Neural progenitor cell (in vitro differentiated cells): ENCODE results near the gene MYO5A. TPM values are rescaled to one million over a fixed set of nuclear protein-coding genes. Genes with fewer than 3 reads are reported as not detected.

Source experiments
- DNase-seq: peaks from one replicate; pipeline ENCODE4 v3.0.0-alpha.2; 2016; ENCODE audit warnings: low spot score
- H2AFZ ChIP-seq: fragments of 200-600 bp; sonication (generic); replicated peaks from 2 replicates; pipeline ENCODE4 v1.6.1; 2016; ENCODE audit warnings: antibody characterized with exemption
- H3F3A ChIP-seq: fragments of 200-600 bp; sonication (generic); 2 replicates; pipeline ENCODE4 v1.6.1; 2016; ENCODE audit warnings: antibody characterized with exemption, low read depth
- H3K27ac ChIP-seq: fragments of 200-600 bp; sonication (generic); 2 replicates; pipeline ENCODE4 v1.5.1; 2016; ENCODE audit warnings: mild to moderate bottlenecking
- H3K27me3 ChIP-seq: fragments of 200-600 bp; sonication (generic); 2 replicates; pipeline ENCODE4 v1.6.1; 2016; ENCODE audit warnings: mild to moderate bottlenecking, moderate library complexity
- H3K36me3 ChIP-seq: fragments of 200-600 bp; sonication (generic); 2 replicates; pipeline ENCODE4 v1.5.1; 2016
- H3K4me1 ChIP-seq: fragments of 200-600 bp; sonication (generic); 2 replicates; pipeline ENCODE4 v1.6.1; 2016; ENCODE audit warnings: mixed run types
- H3K4me2 ChIP-seq: fragments of 200-600 bp; sonication (generic); 2 replicates; pipeline ENCODE4 v1.6.1; 2016
- H3K4me3 ChIP-seq: fragments of 200-600 bp; sonication (generic); 2 replicates; pipeline ENCODE4 v1.5.1; 2016
- H3K79me2 ChIP-seq: fragments of 200-600 bp; sonication (generic); 2 replicates; pipeline ENCODE4 v1.6.1; 2016; ENCODE audit warnings: low read depth
- H3K9ac ChIP-seq: fragments of 200-600 bp; sonication (generic); 2 replicates; pipeline ENCODE4 v1.6.1; 2016
- H3K9me3 ChIP-seq: fragments of 200-600 bp; sonication (generic); 2 replicates; pipeline ENCODE4 v1.5.1; 2016; ENCODE audit warnings: low read depth
- H4K20me1 ChIP-seq: fragments of 200-600 bp; sonication (generic); 2 replicates; pipeline ENCODE4 v1.6.1; 2016; ENCODE audit warnings: low read depth
- H3K27ac Mint-ChIP-seq: 3 replicates; pipeline ENCODE4 v1.8.0; 2021; ENCODE audit warnings: mixed read lengths
- H3K27me3 Mint-ChIP-seq: 2 replicates; pipeline ENCODE4 v1.8.0; 2022; ENCODE audit warnings: low read depth, mild to moderate bottlenecking, inconsistent platforms, moderate library complexity, mixed read lengths; ENCODE audit not compliant: insufficient read depth
- H3K36me3 Mint-ChIP-seq: 3 replicates; pipeline ENCODE4 v1.8.0; 2021; ENCODE audit warnings: mixed read lengths
- H3K4me1 Mint-ChIP-seq: 3 replicates; pipeline ENCODE4 v1.8.0; 2021; ENCODE audit warnings: mixed read lengths
- H3K4me3 Mint-ChIP-seq: 3 replicates; pipeline ENCODE4 v1.8.0; 2021; ENCODE audit warnings: mild to moderate bottlenecking, moderate library complexity, mixed read lengths
- H3K9me3 Mint-ChIP-seq: 3 replicates; pipeline ENCODE4 v1.8.0; 2020; ENCODE audit warnings: mixed read lengths
- CTCF ChIP-seq: fragments of 200-600 bp; sonication (generic); IDR thresholded peaks from 2 replicates; pipeline ENCODE4 v1.5.1; 2017; ENCODE audit warnings: antibody characterized with exemption, mild to moderate bottlenecking
- EZH2 ChIP-seq: fragments of 200-600 bp; sonication (generic); IDR thresholded peaks from 2 replicates; pipeline ENCODE4 v1.6.1; 2017; ENCODE audit warnings: antibody characterized with exemption, mild to moderate bottlenecking, moderate library complexity
- EZH2phosphoT487 ChIP-seq: fragments of 200-600 bp; sonication (generic); IDR thresholded peaks from 2 replicates; pipeline ENCODE4 v1.6.1; 2017; ENCODE audit warnings: antibody characterized with exemption
- total RNA-seq: library from RNA; depleted of rRNA; stranded (reverse); fragments of >200 nt; gene quantifications from 2 replicates; pipeline ENCODE4 v1.2.3, GENCODE V29; 2015; ENCODE audit warnings: low replicate concordance

Gene MYO5A
- total RNA-seq, 1 donor from 2014 or later: 34.3 TPM

- no peaks in the 10 kb centered on the region for H3F3A ChIP-seq
- H3K4me3 Mint-ChIP-seq: no peak overlapping the region
- H3K4me3 ChIP-seq: peak overlapping the region; percentile 2
- H3K9me3 Mint-ChIP-seq: no peaks in the 10 kb centered on the region
- H3K4me1 Mint-ChIP-seq: peaks cover 13% of the 10 kb centered on the region
- DNase-seq: peak; percentile 50
- H3K36me3 ChIP-seq: no peaks in the 10 kb centered on the region
- H3K9me3 ChIP-seq: no peaks in the 10 kb centered on the region
- H3K79me2 ChIP-seq: peaks cover 12% of the 10 kb centered on the region
- H3K36me3 Mint-ChIP-seq: no peaks in the 10 kb centered on the region
- peak overlapping the region; percentile 61 for H3K4me2 ChIP-seq
- peaks cover 8% of the 10 kb centered on the region for H4K20me1 ChIP-seq
- peak overlapping the region; percentile 48 for H3K27ac Mint-ChIP-seq
- no peaks in the 10 kb centered on the region for H3K27me3 Mint-ChIP-seq
- no peak overlapping the region for H3K9ac ChIP-seq
- no peak overlapping the region for H2AFZ ChIP-seq
- no peak overlapping the region for H3K27ac ChIP-seq
- H3K27me3 ChIP-seq: no peaks in the 10 kb centered on the region
- no peak for TF ChIP-seq CTCF
- TF ChIP-seq EZH2phosphoT487: no peak
- TF ChIP-seq EZH2: no peak
- H3K4me1 ChIP-seq: peaks cover 17% of the 10 kb centered on the region
These were observed 42.4 kb downstream of the MYO5A start for GRCh38 chr15:52486003-52486996.

- Histone ChIP-seq H3K27ac (no peak overlapping the region), H3K79me2 (peaks cover 16% of the 10 kb centered on the region), H3K9me3 (no peaks in the 10 kb centered on the region), H3K36me3 (no peaks in the 10 kb centered on the region), H3F3A (no peaks in the 10 kb centered on the region), H3K4me3 (no peak overlapping the region), H2AFZ (no peak overlapping the region), H3K4me2 (no peak overlapping the region), H3K27me3 (no peaks in the 10 kb centered on the region), H3K9ac (no peak overlapping the region), H3K4me1 (peaks cover 17% of the 10 kb centered on the region), H4K20me1 (peaks cover 8% of the 10 kb centered on the region)
- no peak overlapping the region for H3K4me3 Mint-ChIP-seq
- no peaks in the 10 kb centered on the region for H3K36me3 Mint-ChIP-seq
- H3K27ac Mint-ChIP-seq: no peak overlapping the region
- no peaks in the 10 kb centered on the region for H3K27me3 Mint-ChIP-seq
- no peak for DNase-seq
- no peak for TF ChIP-seq CTCF
- no peak for TF ChIP-seq EZH2phosphoT487
- TF ChIP-seq EZH2: no peak
- H3K4me1 Mint-ChIP-seq: peaks cover 13% of the 10 kb centered on the region
- H3K9me3 Mint-ChIP-seq: no peaks in the 10 kb centered on the region
These were observed 43.4 kb downstream of the MYO5A start for GRCh38 chr15:52485290-52485689.

GRCh38 chr15:52483707-52484106 is 45.0 kb downstream of the MYO5A start:
- Histone ChIP-seq H3K27me3 (no peaks in the 10 kb centered on the region), H3K9ac (no peak overlapping the region), H3K79me2 (peaks cover 16% of the 10 kb centered on the region), H4K20me1 (peaks cover 8% of the 10 kb centered on the region), H2AFZ (no peak overlapping the region), H3F3A (no peaks in the 10 kb centered on the region), H3K36me3 (no peaks in the 10 kb centered on the region), H3K4me1 (peaks cover 17% of the 10 kb centered on the region), H3K27ac (no peak overlapping the region), H3K4me3 (no peak overlapping the region), H3K4me2 (no peak overlapping the region), H3K9me3 (no peaks in the 10 kb centered on the region)
- peak overlapping the region; percentile 62 for H3K27ac Mint-ChIP-seq
- H3K4me1 Mint-ChIP-seq: peaks cover 13% of the 10 kb centered on the region
- no peak for DNase-seq
- no peaks in the 10 kb centered on the region for H3K27me3 Mint-ChIP-seq
- H3K36me3 Mint-ChIP-seq: peaks cover 3% of the 10 kb centered on the region
- TF ChIP-seq CTCF (no peak), EZH2phosphoT487 (no peak), EZH2 (no peak)
- no peak overlapping the region for H3K4me3 Mint-ChIP-seq
- no peaks in the 10 kb centered on the region for H3K9me3 Mint-ChIP-seq
